CD14-positive monocyte (primary cell): ENCODE results near the gene DUOXA2. TPM values are rescaled to one million over a fixed set of nuclear protein-coding genes. Genes with fewer than 3 reads are reported as not detected.

ENCODE experiments used
- DNase-seq, 3 donors: peaks; one replicate each; pipeline ENCODE4 v3.0.0-alpha.2; 2011 to 2022
- H2AFZ ChIP-seq: 2 replicates; pipeline ENCODE4 v1.6.0; 2012; ENCODE audit warnings: mild to moderate bottlenecking, low read depth, low read length, inconsistent platforms; ENCODE audit not compliant: insufficient read depth, poor library complexity, severe bottlenecking
- H3K27ac ChIP-seq, 2 donors: 1 replicate in 1 of 2; 2 replicates in 1 of 2; pipeline ENCODE4 v1.5.1; 2012 to 2013; ENCODE audit warnings: low read length in 2 of 2, control low read depth in 1 of 2, inconsistent platforms in 1 of 2, low read depth in 1 of 2, mild to moderate bottlenecking in 1 of 2
- H3K27me3 ChIP-seq, 2 donors: one replicate each; pipeline versions ENCODE4 v1.6.0 to v1.6.1; 2011 to 2013; ENCODE audit warnings: low read length in 2 of 2; ENCODE audit not compliant: control insufficient read depth in 2 of 2, insufficient read depth in 2 of 2
- H3K36me3 ChIP-seq, 2 donors: replicated peaks in 1 of 2; 1 replicate in 1 of 2; 2 replicates in 1 of 2; pipeline versions ENCODE4 v1.5.1 to v1.6.1; 2012 to 2013; ENCODE audit warnings: low read length in 2 of 2, control low read depth in 1 of 2, inconsistent platforms in 1 of 2, mild to moderate bottlenecking in 1 of 2; ENCODE audit not compliant: insufficient read depth in 2 of 2, control insufficient read depth in 1 of 2
- H3K4me1 ChIP-seq, 2 donors: 1 replicate in 1 of 2; 2 replicates in 1 of 2; pipeline versions ENCODE4 v1.5.1 to v1.6.1; 2012 to 2013; ENCODE audit warnings: low read length in 2 of 2, control low read depth in 1 of 2, inconsistent platforms in 1 of 2, mild to moderate bottlenecking in 1 of 2, moderate library complexity in 1 of 2; ENCODE audit not compliant: insufficient read depth in 2 of 2, control insufficient read depth in 1 of 2
- H3K4me2 ChIP-seq: replicated peaks from 2 replicates; pipeline ENCODE3; 2012; ENCODE audit warnings: low read length, moderate library complexity, mild to moderate bottlenecking; ENCODE audit not compliant: poor library complexity, severe bottlenecking; ENCODE audit errors: extremely low read depth
- H3K4me3 ChIP-seq, 3 experiments: fragments of 200-600 bp in 1 of 3; sonication (generic) in 1 of 3; replicated peaks in 1 of 3; 1 replicate in 2 of 3; 2 replicates in 1 of 3; pipeline ENCODE4 v1.5.1; 2011 to 2013; ENCODE audit warnings: low read length in 3 of 3, mild to moderate bottlenecking in 3 of 3, control low read depth in 2 of 3, low read depth in 2 of 3, inconsistent platforms in 1 of 3, moderate library complexity in 1 of 3
- H3K79me2 ChIP-seq: 2 replicates; pipeline ENCODE4 v1.6.0; 2012; ENCODE audit warnings: mild to moderate bottlenecking, control low read depth, inconsistent platforms, low read length, moderate library complexity; ENCODE audit not compliant: insufficient read depth
- H3K9ac ChIP-seq: 2 replicates; pipeline ENCODE4 v1.6.0; 2017; ENCODE audit warnings: low read length, mild to moderate bottlenecking; ENCODE audit not compliant: insufficient read depth, poor library complexity, severe bottlenecking
- H3K9me3 ChIP-seq, 2 donors: replicated peaks in 1 of 2; 1 replicate in 1 of 2; 2 replicates in 1 of 2; pipeline versions ENCODE4 v1.5.1 to v1.6.1; 2012 to 2013; ENCODE audit warnings: low read length in 2 of 2, control low read depth in 1 of 2; ENCODE audit not compliant: control insufficient read depth in 1 of 2, insufficient read depth in 1 of 2
- H4K20me1 ChIP-seq: 2 replicates; pipeline ENCODE4 v1.6.0; 2012; ENCODE audit warnings: mild to moderate bottlenecking, low read length, control low read depth, moderate library complexity; ENCODE audit not compliant: insufficient read depth
- H3K27ac Mint-ChIP-seq, 7 donors: one replicate each; pipeline ENCODE4 v1.8.0; 2020; ENCODE audit warnings: mild to moderate bottlenecking in 7 of 7, mixed read lengths in 7 of 7, moderate library complexity in 6 of 7, inconsistent platforms in 2 of 7
- H3K27me3 Mint-ChIP-seq, 3 donors: one replicate each; pipeline ENCODE4 v1.8.0; 2021 to 2022; ENCODE audit warnings: low read depth in 3 of 3, mild to moderate bottlenecking in 3 of 3, mixed read lengths in 3 of 3, moderate library complexity in 3 of 3, inconsistent platforms in 1 of 3
- H3K36me3 Mint-ChIP-seq, 2 donors: one replicate each; pipeline ENCODE4 v1.8.0; 2020; ENCODE audit warnings: mixed read lengths in 2 of 2, inconsistent platforms in 1 of 2, mild to moderate bottlenecking in 1 of 2
- H3K4me1 Mint-ChIP-seq: one replicate; pipeline ENCODE4 v1.8.0; 2020; ENCODE audit warnings: mild to moderate bottlenecking, mixed read lengths
- H3K4me3 Mint-ChIP-seq, 2 donors: one replicate each; pipeline ENCODE4 v1.8.0; 2020; ENCODE audit warnings: mild to moderate bottlenecking in 2 of 2, mixed read lengths in 2 of 2, moderate library complexity in 1 of 2
- H3K9me3 Mint-ChIP-seq, 7 donors: one replicate each; pipeline ENCODE4 v1.8.0; 2020 to 2022; ENCODE audit warnings: mixed read lengths in 7 of 7, mild to moderate bottlenecking in 6 of 7, moderate library complexity in 6 of 7, inconsistent platforms in 2 of 7
- CTCF ChIP-seq: fragments of 200-600 bp; IDR thresholded peaks from one replicate; pipeline ENCODE4 v1.8.0; 2022; ENCODE audit warnings: antibody characterized with exemption, mild to moderate bottlenecking
- WGBS: methylation state at CpG from one replicate; pipeline ENCODE4 v1.1.5; 2013; ENCODE audit warnings: missing lambda C conversion rate; ENCODE audit not compliant: insufficient coverage; 5-methylcytosine and 5-hydroxymethylcytosine counted together
- intact Hi-C, 2 donors: fragments of 100-400 bp; cut with micrococcal nuclease; formaldehyde crosslinking; loops; one replicate each; pipeline versions ENCODE4 v1.15.0 to v1.15.1; 2023
- polyA plus RNA-seq, 3 donors: library from polyadenylated mRNA; depleted of rRNA in 1 of 3; unstranded in 2 of 3; stranded (reverse) in 1 of 3; fragments of 300-500 nt in 2 of 3; fragments of >200 nt in 1 of 3; fragmentation: Illumina TruSeq in 2 of 3; gene quantifications; 1 replicate in 2 of 3; 2 replicates in 1 of 3; pipeline ENCODE4 v1.2.3, GENCODE V29; 2012 to 2021

DUOXA2 gene
- polyA plus RNA-seq, 3 donors, result not detected

GRCh38 chr15:45129651-45130129 lies 15.6 kb downstream of the DUOXA2 start, which contains the start of the genes DUOX1 and DUOXA1:
Gene DUOX1 (plus strand): TSS chr15:45129994. CDS start chr15:45131967, 1,973 bp downstream.
Gene DUOXA1 (minus strand): TSS chr15:45129879. CDS start chr15:45123014, 6,865 bp downstream.
- Histone ChIP-seq H3K27ac (no peak within 1 kb of the TSS), H3K36me3 (no peaks in the 10 kb centered on the region), H3K79me2 (no peaks in the 10 kb centered on the region), H3K9me3 (peaks cover 0 to 19% of the 10 kb centered on the region in 2 donors), H3K9ac (no peak within 1 kb of the TSS), H3K4me3 (peak within 1 kb of the TSS in 1 of 3 experiments; percentile 51), H4K20me1 (no peaks in the 10 kb centered on the region), H3K27me3 (peaks cover 61 to 82% of the 10 kb centered on the region in 2 donors), H3K4me1 (peaks cover 9 to 11% of the 10 kb centered on the region in 2 donors), H2AFZ (peak within 1 kb of the TSS; percentile 50), H3K4me2 (peak within 1 kb of the TSS; percentile 55)
- Mint-ChIP-seq H3K4me3 (peak within 1 kb of the TSS; percentile 32 to 81), H3K27me3 (peaks cover 75 to 90% (median 89%) of the 10 kb centered on the region in 3 donors), H3K9me3 (peaks cover 0 to 13% (median 2%) of the 10 kb centered on the region in 7 donors), H3K4me1 (peaks cover 11% of the 10 kb centered on the region), H3K36me3 (no peaks in the 10 kb centered on the region), H3K27ac (peak within 1 kb of the TSS in 1 of 7 donors; percentile 73)
- DNase-seq, result no peak
- intact Hi-C loops, result no loop called here
- TF ChIP-seq CTCF, result no peak
- WGBS, result 6% methylated on average over 36 of the region's 46 CpGs

- WGBS, result 86% methylated on average over 1 of the region's 7 CpGs
- no peak overlapping the region for H2AFZ ChIP-seq
- no peak for DNase-seq
- H3K9me3 ChIP-seq, result peaks cover 0 to 19% of the 10 kb centered on the region in 2 donors
- no peaks in the 10 kb centered on the region for H3K79me2 ChIP-seq
- Mint-ChIP-seq H3K27ac (no peak overlapping the region), H3K4me3 (peak overlapping the region in 1 of 2 donors; percentile 54), H3K4me1 (peaks cover 14% of the 10 kb centered on the region), H3K27me3 (peaks cover 73 to 90% (median 86%) of the 10 kb centered on the region in 3 donors), H3K36me3 (no peaks in the 10 kb centered on the region), H3K9me3 (peaks cover 0 to 16% (median 2%) of the 10 kb centered on the region in 7 donors)
- H3K4me3 ChIP-seq, result no peak overlapping the region
- H4K20me1 ChIP-seq, result no peaks in the 10 kb centered on the region
- H3K36me3 ChIP-seq, result no peaks in the 10 kb centered on the region
- H3K4me1 ChIP-seq, result peaks cover 9 to 17% of the 10 kb centered on the region in 2 donors
- intact Hi-C loops, result no loop called here
- H3K27me3 ChIP-seq, result peaks cover 66 to 85% of the 10 kb centered on the region in 2 donors
- no peak overlapping the region for H3K4me2 ChIP-seq
- TF ChIP-seq CTCF, result no peak
- no peak overlapping the region for H3K27ac ChIP-seq
- no peak overlapping the region for H3K9ac ChIP-seq
Observed at GRCh38 chr15:45130291-45131000, 16.3 kb downstream of the DUOXA2 start.
